HFFc6 (cell line): ENCODE measurements around the gene ACSL6. TPM values are rescaled to one million over a fixed set of nuclear protein-coding genes. Genes with fewer than 3 reads are reported as not detected.

Experiments
- DNase-seq: peaks from one replicate; pipeline ENCODE4 v3.0.0-alpha.2; 2018
- H3K27ac Mint-ChIP-seq: 2 replicates; pipeline ENCODE4 v1.8.0; 2020; ENCODE audit warnings: mild to moderate bottlenecking, mixed read lengths
- H3K27me3 Mint-ChIP-seq: 2 replicates; pipeline ENCODE4 v1.8.0; 2021; ENCODE audit warnings: mild to moderate bottlenecking, moderate library complexity, mixed read lengths; ENCODE audit not compliant: insufficient read depth
- H3K36me3 Mint-ChIP-seq: 2 replicates; pipeline ENCODE4 v1.8.0; 2021; ENCODE audit warnings: low read depth, mixed read lengths
- H3K4me1 Mint-ChIP-seq: 2 replicates; pipeline ENCODE4 v1.8.0; 2020; ENCODE audit warnings: low read depth, mixed read lengths
- H3K4me3 Mint-ChIP-seq: 2 replicates; pipeline ENCODE4 v1.8.0; 2020; ENCODE audit warnings: mild to moderate bottlenecking, moderate library complexity, mixed read lengths
- H3K9me3 Mint-ChIP-seq: 2 replicates; pipeline ENCODE4 v1.8.0; 2020; ENCODE audit warnings: mild to moderate bottlenecking, mixed read lengths
- CTCF ChIP-seq: fragments of 200-600 bp; sonication (generic); IDR thresholded peaks from 2 replicates; pipeline ENCODE4 v1.5.0; 2021; ENCODE audit warnings: antibody characterized with exemption, mild to moderate bottlenecking
- total RNA-seq, 6 experiments: library from RNA; stranded (reverse); fragmentation: NEBNext Ultra II Directional; extraction: Animal tissue kit (Norgen Biotek cat#: 25700); gene quantifications; 2 replicates in 1 of 6; 3 replicates in 5 of 6; pipeline ENCODE4 v1.2.3, GENCODE V29; 2021

ACSL6 gene
- total RNA-seq, 6 experiments from 2014 or later: not detected

DNA sequence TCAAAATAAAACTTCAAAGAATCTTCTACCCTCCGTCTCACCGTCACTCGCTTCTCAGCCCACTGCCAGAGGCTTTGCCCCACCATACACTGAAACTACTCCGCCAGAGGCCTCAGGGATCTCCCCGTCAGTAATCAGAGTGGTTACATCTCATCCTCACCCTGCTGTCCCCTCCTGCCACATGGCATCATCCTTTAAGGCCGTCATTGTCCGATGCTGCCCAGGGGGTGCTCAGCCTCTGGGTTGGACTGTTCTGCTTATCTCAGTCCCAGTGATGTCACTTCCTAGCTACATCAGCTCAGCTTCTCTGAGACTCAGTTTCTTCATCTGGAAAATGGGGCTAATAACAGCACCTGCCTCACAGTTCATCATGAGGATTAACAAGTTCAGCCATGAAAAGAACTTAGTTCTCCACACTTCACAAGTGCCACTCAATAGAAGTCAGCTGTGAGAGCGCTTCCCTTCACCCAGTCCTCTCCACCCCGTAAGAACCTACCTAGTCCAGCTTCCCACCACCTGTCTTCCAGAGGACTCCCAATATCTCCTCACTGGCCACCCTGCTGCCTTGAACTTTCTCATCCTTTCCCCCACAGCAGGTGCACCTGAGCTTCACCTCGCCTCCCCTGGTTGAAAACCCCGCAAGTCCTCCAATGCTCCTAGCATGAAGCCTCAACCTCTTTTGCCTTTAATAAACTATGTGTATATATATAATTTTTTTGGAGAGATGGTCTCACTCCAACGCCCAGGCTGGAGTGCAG, 46.2 kb upstream of the ACSL6 start:
- Mint-ChIP-seq H3K4me3 (no peak overlapping the region), H3K27ac (no peak overlapping the region), H3K27me3 (peaks cover 14% of the 10 kb centered on the region), H3K4me1 (no peaks in the 10 kb centered on the region), H3K36me3 (no peaks in the 10 kb centered on the region), H3K9me3 (no peaks in the 10 kb centered on the region)
- no peak for DNase-seq
- no peak for TF ChIP-seq CTCF

DNA sequence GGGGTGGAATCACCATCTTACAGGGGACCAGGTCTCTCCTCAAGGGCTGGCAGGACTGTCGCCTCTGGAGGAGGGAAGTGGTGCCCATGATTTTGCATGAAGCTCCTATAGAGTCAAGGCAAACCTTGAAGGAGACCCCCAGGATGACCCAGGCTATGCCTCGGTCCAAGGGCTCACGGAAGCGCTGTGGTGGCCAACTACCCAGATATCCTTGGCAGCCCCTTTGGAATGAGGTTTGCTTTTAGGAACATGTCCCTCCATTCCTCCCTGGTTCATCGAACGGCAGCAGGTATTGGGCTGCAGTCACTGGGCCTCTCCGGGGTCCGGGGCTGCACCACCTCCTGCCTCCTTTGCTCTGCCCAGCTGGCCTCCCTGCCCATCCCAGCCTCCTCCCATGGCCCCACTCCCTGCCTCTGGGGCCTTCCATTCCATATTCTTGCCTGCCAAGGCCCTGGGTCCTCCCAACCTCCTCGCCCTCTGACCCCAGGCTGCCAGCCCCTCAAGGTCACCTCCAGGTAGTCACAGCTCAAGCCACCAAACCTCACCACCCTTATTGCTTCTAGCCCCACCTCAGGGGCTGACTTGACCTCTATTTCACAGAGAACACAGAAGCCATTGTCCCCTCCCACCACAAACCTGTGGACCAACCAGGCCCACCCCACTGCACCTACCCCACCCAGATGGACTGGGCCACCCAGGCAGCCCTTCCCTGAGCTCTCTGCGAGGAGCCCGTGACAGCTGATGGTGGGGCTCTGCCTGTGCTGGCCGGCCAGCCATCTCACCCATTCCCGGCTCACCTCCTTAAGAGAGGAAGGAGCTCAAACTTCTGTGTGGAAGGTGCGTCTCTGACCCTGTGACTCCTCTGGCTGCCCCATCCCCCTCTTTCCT, 45.4 kb upstream of the ACSL6 start:
- TF ChIP-seq CTCF: no peak
- Mint-ChIP-seq H3K27me3 (peaks cover 22% of the 10 kb centered on the region), H3K4me1 (no peaks in the 10 kb centered on the region), H3K9me3 (no peaks in the 10 kb centered on the region), H3K36me3 (no peaks in the 10 kb centered on the region), H3K27ac (no peak overlapping the region), H3K4me3 (no peak overlapping the region)
- DNase-seq: no peak

GRCh38 chr5:132055808-132056609, 44.6 kb upstream of the ACSL6 start:
- DNase-seq: no peak
- no peak for TF ChIP-seq CTCF
- Mint-ChIP-seq H3K9me3 (no peaks in the 10 kb centered on the region), H3K27ac (no peak overlapping the region), H3K4me1 (no peaks in the 10 kb centered on the region), H3K4me3 (no peak overlapping the region), H3K36me3 (no peaks in the 10 kb centered on the region), H3K27me3 (peaks cover 29% of the 10 kb centered on the region)

- Mint-ChIP-seq H3K4me1 (no peaks in the 10 kb centered on the region), H3K36me3 (no peaks in the 10 kb centered on the region), H3K27me3 (peaks cover 33% of the 10 kb centered on the region), H3K27ac (no peak overlapping the region), H3K9me3 (no peaks in the 10 kb centered on the region), H3K4me3 (no peak overlapping the region)
- no peak for DNase-seq
- TF ChIP-seq CTCF: no peak
Observed at GRCh38 chr5:132055441-132055807, 44.0 kb upstream of the ACSL6 start.

DNA sequence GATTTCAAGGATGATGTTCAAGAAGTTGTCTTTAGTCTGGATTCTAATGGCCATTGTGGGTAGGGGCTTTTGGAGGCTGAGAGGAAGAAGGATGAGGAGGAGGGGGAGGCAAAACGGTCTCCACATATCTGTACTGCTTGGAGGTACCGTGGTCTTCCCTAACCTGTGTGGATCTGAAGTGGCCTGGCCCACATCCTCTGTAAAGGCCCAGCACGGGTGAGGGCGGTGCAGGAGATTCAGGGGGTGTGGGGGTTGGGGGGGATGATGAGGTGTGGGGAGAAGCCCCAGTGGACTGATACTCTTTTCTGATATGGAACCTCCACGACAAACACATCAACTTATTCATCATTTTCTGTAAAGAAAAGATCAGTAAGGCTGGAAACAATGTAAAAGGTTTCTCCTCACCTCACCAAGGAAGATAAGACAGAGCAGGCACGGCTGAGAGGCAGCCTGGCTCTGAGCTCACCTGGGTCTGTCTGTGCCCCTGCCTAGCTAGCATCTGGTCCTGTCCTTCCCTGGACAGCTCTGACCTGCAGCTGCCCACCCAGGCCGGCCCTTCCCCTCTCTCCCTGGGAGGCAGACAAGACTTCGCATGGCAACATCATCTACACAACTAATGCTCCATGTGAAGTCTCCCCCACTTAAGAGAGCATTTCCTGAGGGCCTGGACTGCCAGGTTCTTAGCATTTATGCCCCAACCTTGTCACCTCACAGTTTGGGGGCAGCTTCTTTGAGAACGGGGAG, 43.4 kb upstream of the ACSL6 start:
- Mint-ChIP-seq H3K4me3 (no peak overlapping the region), H3K9me3 (no peaks in the 10 kb centered on the region), H3K4me1 (no peaks in the 10 kb centered on the region), H3K27ac (no peak overlapping the region), H3K27me3 (peaks cover 33% of the 10 kb centered on the region), H3K36me3 (no peaks in the 10 kb centered on the region)
- TF ChIP-seq CTCF: no peak
- no peak for DNase-seq
